Measurements from ENCODE around the gene CCDC141. TPM values are rescaled to one million over a fixed set of nuclear protein-coding genes. Genes with fewer than 3 reads are reported as not detected.
"Not testable (repeated sequence)": the region's sequence is repeated elsewhere in the genome, so short reads cannot be mapped to it uniquely, and the experiment has no call there.

CCDC141 gene
- total RNA-seq, 4 donors from 2014 or later = 0.08 to 1.3 (median 0.73) TPM

- Histone ChIP-seq H3K9me3 (no peaks in the 10 kb centered on the region), H3K27ac (no peak overlapping the region), H3K36me3 (no peaks in the 10 kb centered on the region), H3K4me1 (no peaks in the 10 kb centered on the region), H3K4me3 (no peak overlapping the region), H3K27me3 (no peaks in the 10 kb centered on the region)
- no peak for TF ChIP-seq EP300 (IDR thresholded peaks at IDR 0.05)
- no peak for TF ChIP-seq CTCF (IDR thresholded peaks at IDR 0.05)
- no peak for TF ChIP-seq POLR2AphosphoS5 (IDR thresholded peaks at IDR 0.05)
- no peak for TF ChIP-seq POLR2A (IDR thresholded peaks at IDR 0.05)
- WGBS = 87% methylated on average over 3 of the region's 4 CpGs
- no peak for DNase-seq (ENCODE audit: low spot score in 2 of 2)
Measured at GRCh38 chr2:178994264-178994663, 55.7 kb downstream of the CCDC141 start.

GRCh38 chr2:178993788-178994187 lies 56.1 kb downstream of the CCDC141 start:
- 95% methylated on average over 2 of the region's 2 CpGs for WGBS
- Histone ChIP-seq H3K9me3 (no peaks in the 10 kb centered on the region), H3K4me3 (no peak overlapping the region), H3K36me3 (no peaks in the 10 kb centered on the region), H3K4me1 (no peaks in the 10 kb centered on the region), H3K27me3 (no peaks in the 10 kb centered on the region), H3K27ac (no peak overlapping the region)
- DNase-seq (ENCODE audit: low spot score in 2 of 2) = no peak
- TF ChIP-seq CTCF (IDR thresholded peaks at IDR 0.05) (no peak), EP300 (IDR thresholded peaks at IDR 0.05) (no peak), POLR2AphosphoS5 (IDR thresholded peaks at IDR 0.05) (no peak), POLR2A (IDR thresholded peaks at IDR 0.05) (no peak)

GRCh38 chr2:178992719-178993118 lies 57.2 kb downstream of the CCDC141 start:
- not testable (repeated sequence) for H3K4me1 ChIP-seq; H3K36me3 ChIP-seq; DNase-seq (ENCODE audit: low spot score in 2 of 2); H3K27ac ChIP-seq; H3K27me3 ChIP-seq; H3K4me3 ChIP-seq; H3K9me3 ChIP-seq
- 78% methylated on average over 3 of the region's 3 CpGs for WGBS

- no peaks in the 10 kb centered on the region for H3K36me3 ChIP-seq
- no peaks in the 10 kb centered on the region for H3K9me3 ChIP-seq
- no peak for TF ChIP-seq POLR2AphosphoS5 (IDR thresholded peaks at IDR 0.05)
- no peak for TF ChIP-seq CTCF (IDR thresholded peaks at IDR 0.05)
- TF ChIP-seq POLR2A (IDR thresholded peaks at IDR 0.05) = no peak
- TF ChIP-seq EP300 (IDR thresholded peaks at IDR 0.05) = no peak
- no peak overlapping the region for H3K4me3 ChIP-seq
- no peaks in the 10 kb centered on the region for H3K4me1 ChIP-seq
- DNase-seq (ENCODE audit: low spot score in 2 of 2) = no peak
- H3K27ac ChIP-seq = no peak overlapping the region
- WGBS = 73% methylated on average over 4 of the region's 4 CpGs
- no peaks in the 10 kb centered on the region for H3K27me3 ChIP-seq
Measured at GRCh38 chr2:178990533-178991241, 59.2 kb downstream of the CCDC141 start.

- H3K9me3 ChIP-seq; H3K4me3 ChIP-seq; H3K36me3 ChIP-seq; DNase-seq (ENCODE audit: low spot score in 2 of 2); H3K27me3 ChIP-seq; H3K4me1 ChIP-seq; H3K27ac ChIP-seq: not testable (repeated sequence)
- 95% methylated on average over 1 of the region's 1 CpG for WGBS
Measured at GRCh38 chr2:178989424-178989823, 60.5 kb downstream of the CCDC141 start.

- not testable (repeated sequence) for H3K27me3 ChIP-seq; H3K9me3 ChIP-seq; H3K36me3 ChIP-seq; H3K4me3 ChIP-seq; H3K4me1 ChIP-seq; DNase-seq (ENCODE audit: low spot score in 2 of 2); H3K27ac ChIP-seq
- WGBS = no CpG with 5 or more reads among the region's 10 CpGs
Measured at GRCh38 chr2:178982652-178983051, 67.3 kb downstream of the CCDC141 start.

- no peaks in the 10 kb centered on the region for H3K4me1 ChIP-seq
- 89% methylated on average over 2 of the region's 2 CpGs for WGBS
- DNase-seq (ENCODE audit: low spot score in 2 of 2) = no peak
- H3K27me3 ChIP-seq = no peaks in the 10 kb centered on the region
- TF ChIP-seq POLR2AphosphoS5 (IDR thresholded peaks at IDR 0.05) (no peak), EP300 (IDR thresholded peaks at IDR 0.05) (no peak)
- no peaks in the 10 kb centered on the region for H3K9me3 ChIP-seq
- no peak overlapping the region for H3K27ac ChIP-seq
- no peaks in the 10 kb centered on the region for H3K36me3 ChIP-seq
- H3K4me3 ChIP-seq = no peak overlapping the region
Measured at GRCh38 chr2:178980815-178981214, 69.1 kb downstream of the CCDC141 start.
